Loucy (cell line): Measurements from ENCODE around the gene DONSON.

ENCODE experiments used
- H2AFZ ChIP-seq: fragments of 200-600 bp; sonication (generic); 2 replicates; pipeline ENCODE4 v1.6.0; 2016; ENCODE audit warnings: antibody characterized with exemption, mild to moderate bottlenecking, low read length, moderate library complexity
- H3F3A ChIP-seq: fragments of 200-600 bp; 2 replicates; pipeline ENCODE4 v1.6.0; 2016; ENCODE audit warnings: antibody characterized with exemption, low read depth, mild to moderate bottlenecking
- H3K27me3 ChIP-seq: fragments of 200-600 bp; sonication (generic); 2 replicates; pipeline ENCODE4 v1.6.1; 2014; ENCODE audit warnings: low read length, mild to moderate bottlenecking; ENCODE audit not compliant: insufficient read depth, poor library complexity, severe bottlenecking
- H3K36me3 ChIP-seq: fragments of 200-600 bp; sonication (generic); 2 replicates; pipeline ENCODE4 v1.6.1; 2016; ENCODE audit warnings: low read length; ENCODE audit not compliant: insufficient read depth
- H3K4me1 ChIP-seq: fragments of 200-600 bp; sonication (generic); 2 replicates; pipeline ENCODE4 v1.5.1; 2014; ENCODE audit warnings: low read length, mild to moderate bottlenecking; ENCODE audit not compliant: insufficient read depth, poor library complexity, severe bottlenecking
- H3K4me2 ChIP-seq: fragments of 200-600 bp; sonication (generic); 2 replicates; pipeline ENCODE4 v1.6.0; 2014; ENCODE audit warnings: antibody characterized with exemption, low read length, low read depth, mild to moderate bottlenecking; ENCODE audit not compliant: poor library complexity, severe bottlenecking
- H3K4me3 ChIP-seq: fragments of 200-600 bp; sonication (generic); 2 replicates; pipeline ENCODE4 v1.5.1; 2014; ENCODE audit warnings: low read length, mild to moderate bottlenecking, mixed read lengths; ENCODE audit not compliant: poor library complexity, severe bottlenecking
- H3K79me2 ChIP-seq: fragments of 200-600 bp; sonication (generic); 2 replicates; pipeline ENCODE4 v1.6.1; 2014; ENCODE audit warnings: low read length; ENCODE audit not compliant: insufficient read depth
- H3K9ac ChIP-seq: fragments of 200-600 bp; sonication (generic); 2 replicates; pipeline ENCODE4 v1.6.0; 2014; ENCODE audit warnings: mild to moderate bottlenecking, low read depth, low read length, moderate library complexity; ENCODE audit not compliant: poor library complexity, severe bottlenecking
- H3K9me2 ChIP-seq: fragments of 200-600 bp; sonication (generic); replicated peaks from 2 replicates; pipeline ENCODE4 v1.6.1; 2016; ENCODE audit warnings: low read depth, low read length, mixed read lengths
- H3K9me3 ChIP-seq: fragments of 200-600 bp; sonication (generic); 2 replicates; pipeline ENCODE4 v1.6.1; 2014; ENCODE audit warnings: mild to moderate bottlenecking, antibody characterized with exemption, low read length, low read depth; ENCODE audit not compliant: insufficient read depth
- H4K20me1 ChIP-seq: fragments of 200-600 bp; sonication (generic); 2 replicates; pipeline ENCODE4 v1.6.0; 2014; ENCODE audit warnings: antibody characterized with exemption, low read length, mild to moderate bottlenecking; ENCODE audit not compliant: insufficient read depth, poor library complexity, severe bottlenecking
- CTCF ChIP-seq: fragments of 200-600 bp; sonication (generic); conservative IDR thresholded peaks from 2 replicates; pipeline ENCODE4 v1.5.1; 2014; ENCODE audit warnings: mild to moderate bottlenecking, antibody characterized with exemption, low read length
- EZH2phosphoT487 ChIP-seq: fragments of 200-600 bp; IDR thresholded peaks from 2 replicates; pipeline ENCODE4 v1.6.1; 2018; ENCODE audit warnings: antibody characterized with exemption, mild to moderate bottlenecking, moderate library complexity, borderline replicate concordance

The DONSON gene

DNA sequence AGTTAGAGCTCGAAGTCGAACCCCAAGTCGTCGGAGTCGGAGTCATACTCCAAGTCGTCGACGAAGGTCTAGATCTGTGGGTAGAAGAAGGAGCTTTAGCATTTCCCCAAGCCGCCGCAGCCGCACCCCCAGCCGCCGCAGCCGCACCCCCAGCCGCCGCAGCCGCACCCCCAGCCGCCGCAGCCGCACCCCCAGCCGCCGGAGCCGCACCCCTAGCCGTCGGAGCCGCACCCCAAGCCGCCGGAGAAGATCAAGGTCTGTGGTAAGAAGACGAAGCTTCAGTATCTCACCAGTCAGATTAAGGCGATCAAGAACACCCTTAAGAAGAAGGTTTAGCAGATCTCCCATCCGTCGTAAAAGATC is 33.5 kb downstream of the DONSON start:
- peaks cover 100% of the 10 kb centered on the region for H3K79me2 ChIP-seq
- H3K4me3 ChIP-seq = peak overlapping the region; percentile 66
- peaks cover 35% of the 10 kb centered on the region for H3K4me1 ChIP-seq
- H3F3A ChIP-seq = no peaks in the 10 kb centered on the region
- H2AFZ ChIP-seq = no peak overlapping the region
- peaks cover 96% of the 10 kb centered on the region for H3K36me3 ChIP-seq
- no peaks in the 10 kb centered on the region for H3K27me3 ChIP-seq
- H3K4me2 ChIP-seq = peak overlapping the region; percentile 78
- TF ChIP-seq EZH2phosphoT487 = no peak
- TF ChIP-seq CTCF = no peak
- H4K20me1 ChIP-seq = peaks cover 97% of the 10 kb centered on the region
- peak overlapping the region; percentile 40 for H3K9ac ChIP-seq
- no peaks in the 10 kb centered on the region for H3K9me2 ChIP-seq
- H3K9me3 ChIP-seq = no peaks in the 10 kb centered on the region

DNA sequence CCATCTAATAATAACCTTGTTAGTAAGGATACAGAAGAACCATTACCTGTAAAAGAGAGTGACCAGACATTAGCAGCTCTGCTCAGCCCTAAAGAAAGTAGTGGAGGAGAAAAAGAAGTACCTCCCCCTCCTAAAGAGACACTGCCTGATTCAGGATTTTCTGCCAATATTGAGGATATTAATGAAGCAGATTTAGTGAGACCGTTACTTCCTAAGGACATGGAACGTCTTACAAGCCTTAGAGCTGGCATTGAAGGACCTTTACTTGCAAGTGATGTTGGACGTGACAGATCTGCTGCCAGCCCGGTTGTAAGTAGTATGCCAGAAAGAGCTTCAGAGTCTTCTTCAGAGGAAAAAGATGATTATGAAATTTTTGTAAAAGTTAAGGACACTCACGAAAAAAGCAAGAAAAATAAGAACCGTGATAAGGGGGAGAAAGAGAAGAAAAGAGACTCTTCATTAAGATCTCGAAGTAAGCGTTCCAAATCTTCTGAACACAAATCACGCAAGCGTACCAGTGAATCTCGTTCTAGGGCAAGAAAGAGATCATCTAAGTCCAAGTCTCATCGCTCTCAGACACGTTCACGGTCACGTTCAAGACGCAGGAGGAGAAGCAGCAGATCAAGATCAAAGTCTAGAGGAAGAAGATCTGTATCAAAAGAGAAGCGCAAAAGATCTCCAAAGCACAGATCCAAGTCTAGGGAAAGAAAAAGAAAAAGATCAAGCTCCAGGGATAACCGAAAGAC is 34.1 kb downstream of the DONSON start:
- peaks cover 96% of the 10 kb centered on the region for H3K36me3 ChIP-seq
- no peak overlapping the region for H2AFZ ChIP-seq
- TF ChIP-seq CTCF (no peak), EZH2phosphoT487 (no peak)
- no peaks in the 10 kb centered on the region for H3K27me3 ChIP-seq
- H3K9me3 ChIP-seq = no peaks in the 10 kb centered on the region
- H3F3A ChIP-seq = no peaks in the 10 kb centered on the region
- H3K79me2 ChIP-seq = peaks cover 100% of the 10 kb centered on the region
- H3K4me3 ChIP-seq = peak overlapping the region; percentile 8
- no peaks in the 10 kb centered on the region for H3K9me2 ChIP-seq
- H3K4me1 ChIP-seq = peaks cover 35% of the 10 kb centered on the region
- no peak overlapping the region for H3K9ac ChIP-seq
- H3K4me2 ChIP-seq = peak overlapping the region; percentile 49
- H4K20me1 ChIP-seq = peaks cover 97% of the 10 kb centered on the region

DNA sequence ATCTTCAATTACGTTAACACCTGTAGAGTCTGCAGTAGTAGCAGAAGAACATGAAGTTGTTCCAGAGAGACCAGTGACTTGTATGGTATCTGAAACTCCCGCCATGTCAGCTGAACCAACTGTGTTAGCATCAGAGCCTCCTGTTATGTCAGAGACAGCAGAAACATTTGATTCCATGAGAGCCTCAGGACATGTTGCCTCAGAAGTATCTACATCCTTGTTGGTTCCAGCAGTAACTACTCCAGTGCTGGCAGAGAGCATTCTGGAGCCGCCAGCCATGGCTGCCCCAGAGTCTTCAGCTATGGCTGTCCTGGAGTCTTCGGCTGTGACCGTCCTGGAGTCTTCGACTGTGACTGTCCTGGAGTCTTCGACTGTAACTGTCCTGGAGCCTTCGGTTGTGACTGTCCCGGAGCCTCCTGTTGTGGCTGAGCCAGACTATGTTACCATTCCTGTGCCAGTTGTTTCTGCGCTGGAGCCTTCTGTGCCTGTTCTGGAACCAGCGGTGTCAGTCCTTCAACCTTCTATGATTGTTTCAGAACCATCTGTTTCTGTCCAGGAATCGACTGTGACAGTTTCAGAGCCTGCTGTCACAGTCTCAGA is 35.4 kb downstream of the DONSON start:
- Histone ChIP-seq H3K27me3 (no peaks in the 10 kb centered on the region), H3K9ac (no peak overlapping the region), H3K9me2 (no peaks in the 10 kb centered on the region), H3K4me1 (peaks cover 40% of the 10 kb centered on the region), H3K4me3 (no peak overlapping the region), H3K79me2 (peaks cover 100% of the 10 kb centered on the region), H3K9me3 (no peaks in the 10 kb centered on the region), H3K4me2 (peak overlapping the region; percentile 49), H2AFZ (no peak overlapping the region), H4K20me1 (peaks cover 98% of the 10 kb centered on the region), H3K36me3 (peaks cover 96% of the 10 kb centered on the region), H3F3A (no peaks in the 10 kb centered on the region)
- no peak for TF ChIP-seq EZH2phosphoT487
- TF ChIP-seq CTCF = no peak
